Glutamatergic neuron (in vitro differentiated cells): ENCODE results near the gene PRRC2B. TPM values are rescaled to one million over a fixed set of nuclear protein-coding genes. Genes with fewer than 3 reads are reported as not detected.
A peak's percentile ranks its signal among the peaks of the same experiment; 100 is the strongest.

Source experiments
- DNase-seq: peaks from one replicate; pipeline ENCODE4 v3.0.0; 2022
- H3K27ac Mint-ChIP-seq: one replicate; pipeline ENCODE4 v1.8.0; 2020; ENCODE audit warnings: mild to moderate bottlenecking, mixed read lengths, inconsistent platforms; ENCODE audit not compliant: unreplicated experiment
- H3K27me3 Mint-ChIP-seq: one replicate; pipeline ENCODE4 v1.8.0; 2020; ENCODE audit warnings: mild to moderate bottlenecking, moderate library complexity, mixed read lengths, inconsistent platforms; ENCODE audit not compliant: unreplicated experiment
- H3K36me3 Mint-ChIP-seq: one replicate; pipeline ENCODE4 v1.8.0; 2020; ENCODE audit warnings: mild to moderate bottlenecking, mixed read lengths, inconsistent platforms; ENCODE audit not compliant: unreplicated experiment
- H3K4me1 Mint-ChIP-seq: one replicate; pipeline ENCODE4 v1.8.0; 2020; ENCODE audit warnings: mild to moderate bottlenecking, low read depth, mixed read lengths, inconsistent platforms; ENCODE audit not compliant: unreplicated experiment
- H3K4me3 Mint-ChIP-seq: one replicate; pipeline ENCODE4 v1.8.0; 2020; ENCODE audit warnings: mild to moderate bottlenecking, mixed read lengths, inconsistent platforms; ENCODE audit not compliant: unreplicated experiment
- H3K9me3 Mint-ChIP-seq: one replicate; pipeline ENCODE4 v1.8.0; 2020; ENCODE audit warnings: mild to moderate bottlenecking, moderate library complexity, mixed read lengths, inconsistent platforms; ENCODE audit not compliant: unreplicated experiment
- total RNA-seq: library from RNA; stranded (reverse); fragmentation: NEBNext Ultra II Directional; extraction: Animal tissue kit (Norgen Biotek cat#: 25700); gene quantifications from one replicate; pipeline ENCODE4 v1.2.1, GENCODE V29; 2021; ENCODE audit not compliant: unreplicated experiment
- TF ChIP-seq, protein P1 (sequence below): fragments of 200-600 bp; sonication (generic); IDR thresholded peaks from one replicate; pipeline ENCODE4 v1.5.0; 2021; ENCODE audit not compliant: partially characterized antibody, unreplicated experiment

PRRC2B gene
- total RNA-seq, 1 donor from 2014 or later, result 489 TPM

DNA sequence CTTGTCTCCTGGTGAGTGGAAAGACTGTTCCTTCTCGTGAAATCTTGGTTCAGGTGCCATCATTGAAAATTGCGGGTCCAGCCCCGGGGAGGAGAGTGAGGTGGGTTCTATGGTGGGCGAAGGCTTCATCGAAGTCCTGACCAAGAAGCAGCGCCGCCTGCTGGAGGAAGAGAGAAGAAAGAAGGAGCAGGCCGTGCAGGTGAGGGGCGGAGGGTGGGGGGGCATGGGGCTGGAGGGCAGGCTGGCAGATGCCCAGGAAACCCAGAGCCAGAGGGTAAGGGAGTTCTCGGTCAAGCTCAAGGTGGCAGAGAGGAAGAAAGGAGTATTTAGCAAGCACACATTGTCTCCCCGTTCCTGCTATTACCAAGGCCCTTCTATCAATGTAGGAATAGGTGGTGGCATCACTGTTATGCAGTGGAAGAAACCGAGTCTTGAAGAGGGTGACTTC lies 84.6 kb downstream of the PRRC2B start:
- peaks cover 22% of the 10 kb centered on the region for H3K27me3 Mint-ChIP-seq
- peak; percentile 79 for DNase-seq
- H3K27ac Mint-ChIP-seq, result no peak overlapping the region
- H3K36me3 Mint-ChIP-seq, result no peaks in the 10 kb centered on the region
- H3K4me3 Mint-ChIP-seq, result no peak overlapping the region
- peaks cover 25% of the 10 kb centered on the region for H3K9me3 Mint-ChIP-seq
- TF ChIP-seq, protein P1, sequence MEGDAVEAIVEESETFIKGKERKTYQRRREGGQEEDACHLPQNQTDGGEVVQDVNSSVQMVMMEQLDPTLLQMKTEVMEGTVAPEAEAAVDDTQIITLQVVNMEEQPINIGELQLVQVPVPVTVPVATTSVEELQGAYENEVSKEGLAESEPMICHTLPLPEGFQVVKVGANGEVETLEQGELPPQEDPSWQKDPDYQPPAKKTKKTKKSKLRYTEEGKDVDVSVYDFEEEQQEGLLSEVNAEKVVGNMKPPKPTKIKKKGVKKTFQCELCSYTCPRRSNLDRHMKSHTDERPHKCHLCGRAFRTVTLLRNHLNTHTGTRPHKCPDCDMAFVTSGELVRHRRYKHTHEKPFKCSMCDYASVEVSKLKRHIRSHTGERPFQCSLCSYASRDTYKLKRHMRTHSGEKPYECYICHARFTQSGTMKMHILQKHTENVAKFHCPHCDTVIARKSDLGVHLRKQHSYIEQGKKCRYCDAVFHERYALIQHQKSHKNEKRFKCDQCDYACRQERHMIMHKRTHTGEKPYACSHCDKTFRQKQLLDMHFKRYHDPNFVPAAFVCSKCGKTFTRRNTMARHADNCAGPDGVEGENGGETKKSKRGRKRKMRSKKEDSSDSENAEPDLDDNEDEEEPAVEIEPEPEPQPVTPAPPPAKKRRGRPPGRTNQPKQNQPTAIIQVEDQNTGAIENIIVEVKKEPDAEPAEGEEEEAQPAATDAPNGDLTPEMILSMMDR, result peak; percentile 78
- H3K4me1 Mint-ChIP-seq, result peaks cover 15% of the 10 kb centered on the region

DNA sequence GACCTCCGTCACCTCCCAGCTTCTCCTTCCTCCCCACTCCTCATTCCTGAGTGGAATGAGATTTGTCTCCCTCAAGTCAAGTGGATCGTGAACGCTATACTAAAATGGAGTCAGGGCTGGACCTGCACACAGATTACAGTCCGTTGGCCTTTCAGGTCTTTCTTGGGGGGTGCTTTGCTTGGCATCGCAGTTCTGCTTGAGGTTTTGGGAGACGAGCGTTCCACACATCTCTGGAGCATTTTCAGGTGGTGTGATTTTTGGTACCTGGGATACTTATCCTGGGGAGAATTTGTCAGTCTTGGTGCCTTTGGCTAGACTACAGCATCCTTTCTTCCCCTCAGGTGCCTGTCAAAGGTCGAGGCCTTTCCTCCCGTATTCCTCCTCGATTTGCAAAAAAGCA lies 85.0 kb downstream of the PRRC2B start:
- Mint-ChIP-seq H3K4me1 (peaks cover 18% of the 10 kb centered on the region), H3K27me3 (peaks cover 22% of the 10 kb centered on the region), H3K9me3 (peaks cover 28% of the 10 kb centered on the region), H3K36me3 (no peaks in the 10 kb centered on the region), H3K4me3 (no peak overlapping the region), H3K27ac (peak overlapping the region; percentile 44)
- TF ChIP-seq, protein P1, result no peak
- DNase-seq, result no peak

DNA sequence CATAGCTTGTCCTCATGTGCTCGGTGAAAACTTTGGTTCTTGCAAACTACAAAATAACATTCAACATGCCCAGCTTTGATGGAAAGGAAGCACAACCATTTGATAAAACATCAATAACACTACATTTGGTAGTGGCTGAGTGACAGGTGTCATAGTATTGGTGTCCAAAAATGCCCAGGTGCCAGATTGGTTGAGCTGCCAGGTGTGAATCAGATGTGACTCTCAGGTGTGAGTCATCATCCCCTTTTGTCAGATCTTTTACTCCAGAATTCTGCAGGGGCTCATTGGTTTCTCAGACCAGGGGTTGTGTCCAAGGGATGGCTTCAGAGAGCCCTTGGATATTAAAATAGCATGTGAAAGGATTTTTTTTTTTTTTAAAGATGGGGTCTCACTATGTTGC lies 86.4 kb downstream of the PRRC2B start:
- Mint-ChIP-seq H3K27me3 (peaks cover 22% of the 10 kb centered on the region), H3K4me3 (no peak overlapping the region), H3K27ac (no peak overlapping the region), H3K36me3 (no peaks in the 10 kb centered on the region), H3K4me1 (peaks cover 20% of the 10 kb centered on the region), H3K9me3 (peaks cover 24% of the 10 kb centered on the region)
- no peak for DNase-seq
- TF ChIP-seq, protein P1, result no peak

DNA sequence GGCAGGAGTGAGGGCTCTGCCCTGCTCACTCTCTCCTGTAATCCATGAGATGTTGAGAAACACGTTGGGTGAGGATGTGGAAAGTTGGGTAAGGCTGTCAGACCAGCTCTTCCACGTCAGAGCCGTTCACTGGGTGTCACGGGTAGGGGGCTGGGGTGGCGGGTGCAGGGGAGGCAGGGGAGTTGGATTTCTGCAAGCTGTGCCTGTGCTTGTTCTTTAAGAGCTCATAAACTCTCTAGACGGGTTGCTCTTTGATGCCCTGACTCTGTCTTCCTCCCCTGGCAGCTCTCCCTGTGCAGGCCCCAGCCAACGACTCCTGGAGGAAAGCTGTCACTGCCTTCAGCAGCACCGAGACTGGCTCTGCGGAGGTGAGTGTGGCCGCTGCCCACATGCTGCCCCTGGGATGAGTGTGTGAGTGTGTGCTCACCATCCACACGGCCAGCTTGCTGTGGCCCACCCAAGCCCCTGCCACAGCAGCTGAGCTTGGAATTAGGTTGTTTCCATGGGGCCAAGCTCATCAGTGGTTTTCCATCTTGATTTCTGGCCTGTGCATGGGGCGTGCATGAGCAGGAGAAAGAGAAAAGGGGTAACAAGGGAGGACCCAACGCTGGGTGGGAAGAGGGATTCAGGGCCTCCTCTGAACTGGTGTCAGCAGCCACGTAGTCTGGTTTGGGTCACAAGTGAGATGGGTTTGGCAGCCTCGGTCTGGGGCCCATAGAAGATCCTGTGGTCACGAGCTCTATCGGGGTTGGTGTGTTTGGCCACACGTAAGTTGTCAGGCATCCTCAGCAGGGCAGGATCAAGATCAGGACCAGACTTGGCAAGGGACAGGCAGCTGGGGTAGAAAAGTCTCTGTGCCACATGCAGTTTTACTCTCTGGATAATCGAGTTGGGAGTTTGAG lies 87.8 kb downstream of the PRRC2B start:
- no peak for DNase-seq
- H3K27me3 Mint-ChIP-seq, result peaks cover 32% of the 10 kb centered on the region
- peak overlapping the region; percentile 59 for H3K27ac Mint-ChIP-seq
- H3K4me3 Mint-ChIP-seq, result no peak overlapping the region
- TF ChIP-seq, protein P1, result no peak
- peaks cover 30% of the 10 kb centered on the region for H3K4me1 Mint-ChIP-seq
- H3K36me3 Mint-ChIP-seq, result no peaks in the 10 kb centered on the region
- H3K9me3 Mint-ChIP-seq, result peaks cover 32% of the 10 kb centered on the region
